Subcutaneous adipose tissue (tissue), 4 donors: Measurements from ENCODE around the gene HS6ST3. TPM values are rescaled to one million over a fixed set of nuclear protein-coding genes. Genes with fewer than 3 reads are reported as not detected.

Experiments
- total RNA-seq, 4 donors: library from RNA; depleted of rRNA; stranded (reverse); fragments of >200 nt; gene quantifications; one replicate each; pipeline ENCODE4 v1.1.0, GENCODE V29; 2016
- TF ChIP-seq, protein P1 (sequence below): fragments of 450-650 bp; IDR thresholded peaks from one replicate; pipeline ENCODE4 v1.5.1; 2016; ENCODE audit warnings: low read depth, mild to moderate bottlenecking, control low read depth, antibody characterized with exemption, moderate library complexity

Gene HS6ST3
- total RNA-seq, 4 donors from 2014 or later = 0.33 to 1.3 (median 0.99) TPM

DNA sequence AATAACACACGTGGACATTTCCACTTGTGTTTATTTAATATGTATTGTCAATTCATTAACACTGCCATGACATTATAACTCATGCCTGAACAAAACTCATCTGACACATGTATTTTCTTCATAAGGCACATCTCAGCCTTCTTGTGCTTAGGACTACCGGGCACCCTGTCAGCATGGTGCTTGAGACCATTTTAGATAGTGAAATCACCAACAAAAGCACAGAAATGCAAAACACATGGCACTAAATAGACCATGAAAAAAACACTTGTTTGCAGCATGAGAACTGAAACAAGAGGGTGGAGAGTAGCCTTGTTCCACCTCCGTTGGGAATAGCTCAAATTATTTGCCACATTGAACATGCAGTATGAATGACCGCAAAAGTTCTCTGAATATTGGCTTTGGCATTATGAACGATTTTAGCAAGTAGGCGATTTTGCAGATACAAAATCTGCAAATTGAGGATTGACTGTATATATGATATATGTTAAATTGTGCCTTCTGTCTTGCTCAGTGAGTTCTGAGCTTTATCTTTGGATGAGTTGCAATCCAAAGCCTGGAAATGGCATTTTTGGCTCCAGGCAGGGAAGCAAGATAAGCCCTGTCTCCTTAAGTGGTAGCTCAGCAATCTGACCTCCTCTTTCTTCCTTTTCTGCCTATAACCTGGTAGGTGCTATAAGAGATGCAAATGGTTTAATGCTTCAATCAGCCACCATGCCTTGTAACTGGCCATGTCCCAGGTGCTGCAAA lies 328.2 kb downstream of the HS6ST3 start:
- TF ChIP-seq, protein P1, sequence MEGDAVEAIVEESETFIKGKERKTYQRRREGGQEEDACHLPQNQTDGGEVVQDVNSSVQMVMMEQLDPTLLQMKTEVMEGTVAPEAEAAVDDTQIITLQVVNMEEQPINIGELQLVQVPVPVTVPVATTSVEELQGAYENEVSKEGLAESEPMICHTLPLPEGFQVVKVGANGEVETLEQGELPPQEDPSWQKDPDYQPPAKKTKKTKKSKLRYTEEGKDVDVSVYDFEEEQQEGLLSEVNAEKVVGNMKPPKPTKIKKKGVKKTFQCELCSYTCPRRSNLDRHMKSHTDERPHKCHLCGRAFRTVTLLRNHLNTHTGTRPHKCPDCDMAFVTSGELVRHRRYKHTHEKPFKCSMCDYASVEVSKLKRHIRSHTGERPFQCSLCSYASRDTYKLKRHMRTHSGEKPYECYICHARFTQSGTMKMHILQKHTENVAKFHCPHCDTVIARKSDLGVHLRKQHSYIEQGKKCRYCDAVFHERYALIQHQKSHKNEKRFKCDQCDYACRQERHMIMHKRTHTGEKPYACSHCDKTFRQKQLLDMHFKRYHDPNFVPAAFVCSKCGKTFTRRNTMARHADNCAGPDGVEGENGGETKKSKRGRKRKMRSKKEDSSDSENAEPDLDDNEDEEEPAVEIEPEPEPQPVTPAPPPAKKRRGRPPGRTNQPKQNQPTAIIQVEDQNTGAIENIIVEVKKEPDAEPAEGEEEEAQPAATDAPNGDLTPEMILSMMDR = no peak

DNA sequence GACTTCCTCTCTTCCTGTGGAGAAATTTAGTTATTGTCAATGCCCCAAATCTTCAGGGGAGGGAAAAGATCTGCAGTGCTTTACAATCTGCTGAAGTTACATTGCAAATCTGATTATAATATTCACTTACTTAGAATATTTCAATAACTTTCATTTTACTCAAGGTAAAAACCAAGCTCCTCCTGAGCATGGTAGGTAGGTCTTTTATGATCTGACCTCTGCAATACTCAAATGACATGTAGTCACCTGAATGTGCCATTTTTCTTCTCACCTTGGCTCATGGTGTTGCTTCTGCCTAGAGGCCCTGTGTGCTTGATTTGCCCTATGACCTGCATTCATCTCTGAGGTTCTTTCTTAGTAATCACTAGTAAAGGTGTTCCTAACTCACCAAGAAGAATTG lies 331.4 kb downstream of the HS6ST3 start:
- TF ChIP-seq, protein P1 = no peak

GRCh38 chr13:96422002-96422401 lies 332.1 kb downstream of the HS6ST3 start:
- TF ChIP-seq, protein P1 = no peak

- TF ChIP-seq, protein P1 = no peak
Observed at GRCh38 chr13:96426167-96426566, 336.3 kb downstream of the HS6ST3 start.

GRCh38 chr13:96428911-96429310 lies 339.0 kb downstream of the HS6ST3 start:
- TF ChIP-seq, protein P1 = no peak

- TF ChIP-seq, protein P1 = no peak
Observed at GRCh38 chr13:96431044-96431581, 341.2 kb downstream of the HS6ST3 start.

- TF ChIP-seq, protein P1 = no peak
Observed at GRCh38 chr13:96444676-96445075, 354.8 kb downstream of the HS6ST3 start.
